Colonic mucosa (tissue), 4 donors: Measurements from ENCODE around the gene CEP41. TPM values are rescaled to one million over a fixed set of nuclear protein-coding genes. Genes with fewer than 3 reads are reported as not detected.

ENCODE experiments used
- DNase-seq: peaks from one replicate; pipeline ENCODE4 v3.0.0-alpha.2; 2020
- H3K27ac ChIP-seq: fragments of 200-600 bp; one replicate; pipeline ENCODE4 v1.8.0; 2021
- H3K27me3 ChIP-seq: fragments of 200-600 bp; one replicate; pipeline ENCODE4 v1.8.0; 2021
- H3K36me3 ChIP-seq: fragments of 200-600 bp; one replicate; pipeline ENCODE4 v1.8.0; 2021
- H3K4me1 ChIP-seq: fragments of 200-600 bp; one replicate; pipeline ENCODE4 v1.8.0; 2021; ENCODE audit warnings: mild to moderate bottlenecking
- H3K4me3 ChIP-seq: fragments of 200-600 bp; one replicate; pipeline ENCODE4 v1.8.0; 2021
- H3K9ac ChIP-seq, 2 donors: one replicate each; pipeline ENCODE4 v1.7.0; 2013; ENCODE audit warnings: control low read depth in 2 of 2, low read depth in 2 of 2, low read length in 2 of 2
- H3K9me3 ChIP-seq: fragments of 200-600 bp; one replicate; pipeline ENCODE4 v1.8.0; 2021
- intact Hi-C: fragments of 100-400 bp; cut with DNase I; formaldehyde crosslinking; loops from one replicate; pipeline ENCODE4 v1.14.1; 2022
- total RNA-seq, 2 donors: library from RNA; stranded (reverse); fragmentation: NEBNext Ultra II Directional in 1 of 2; extraction: Animal tissue kit (Norgen Biotek cat#: 25700) in 1 of 2; gene quantifications; one replicate each; pipeline ENCODE4 v1.2.1, GENCODE V29; 2021
- TF ChIP-seq, protein P1 (sequence below): fragments of 200-600 bp; IDR thresholded peaks from one replicate; pipeline ENCODE4 v1.8.0; 2022; ENCODE audit warnings: antibody characterized with exemption, mild to moderate bottlenecking
- donor health status: healthy.
- donor health status: DM: no; HTN: no; CAD: no.
- donor health status: DM: no; HTN: no; CAD: no.

The CEP41 gene
- total RNA-seq, 2 donors from 2014 or later = 6.9 to 13.6 TPM

- no peaks in the 10 kb centered on the region for H3K36me3 ChIP-seq
- H3K9ac ChIP-seq = no peak overlapping the region
- H3K4me3 ChIP-seq = no peak overlapping the region
Observed at GRCh38 chr7:130352194-130353074, 88.4 kb downstream of the CEP41 start.

GRCh38 chr7:130351791-130352090 is 89.1 kb downstream of the CEP41 start:
- no peak for DNase-seq
- TF ChIP-seq, protein P1, sequence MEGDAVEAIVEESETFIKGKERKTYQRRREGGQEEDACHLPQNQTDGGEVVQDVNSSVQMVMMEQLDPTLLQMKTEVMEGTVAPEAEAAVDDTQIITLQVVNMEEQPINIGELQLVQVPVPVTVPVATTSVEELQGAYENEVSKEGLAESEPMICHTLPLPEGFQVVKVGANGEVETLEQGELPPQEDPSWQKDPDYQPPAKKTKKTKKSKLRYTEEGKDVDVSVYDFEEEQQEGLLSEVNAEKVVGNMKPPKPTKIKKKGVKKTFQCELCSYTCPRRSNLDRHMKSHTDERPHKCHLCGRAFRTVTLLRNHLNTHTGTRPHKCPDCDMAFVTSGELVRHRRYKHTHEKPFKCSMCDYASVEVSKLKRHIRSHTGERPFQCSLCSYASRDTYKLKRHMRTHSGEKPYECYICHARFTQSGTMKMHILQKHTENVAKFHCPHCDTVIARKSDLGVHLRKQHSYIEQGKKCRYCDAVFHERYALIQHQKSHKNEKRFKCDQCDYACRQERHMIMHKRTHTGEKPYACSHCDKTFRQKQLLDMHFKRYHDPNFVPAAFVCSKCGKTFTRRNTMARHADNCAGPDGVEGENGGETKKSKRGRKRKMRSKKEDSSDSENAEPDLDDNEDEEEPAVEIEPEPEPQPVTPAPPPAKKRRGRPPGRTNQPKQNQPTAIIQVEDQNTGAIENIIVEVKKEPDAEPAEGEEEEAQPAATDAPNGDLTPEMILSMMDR = no peak
- H3K4me3 ChIP-seq = no peak overlapping the region
- H3K9me3 ChIP-seq = no peaks in the 10 kb centered on the region
- no peaks in the 10 kb centered on the region for H3K27me3 ChIP-seq
- no peak overlapping the region for H3K27ac ChIP-seq
- H3K36me3 ChIP-seq = no peaks in the 10 kb centered on the region
- intact Hi-C loops = no loop called here
- no peaks in the 10 kb centered on the region for H3K4me1 ChIP-seq
- no peak overlapping the region for H3K9ac ChIP-seq

More at GRCh38 chr7:130352194-130353074, 88.4 kb downstream of the CEP41 start:
- Histone ChIP-seq H3K27ac (peak overlapping the region; percentile 40), H3K9me3 (no peaks in the 10 kb centered on the region), H3K4me1 (no peaks in the 10 kb centered on the region), H3K27me3 (no peaks in the 10 kb centered on the region)
- intact Hi-C loops = no loop called here
- DNase-seq = no peak
- TF ChIP-seq, protein P1 = no peak

DNA sequence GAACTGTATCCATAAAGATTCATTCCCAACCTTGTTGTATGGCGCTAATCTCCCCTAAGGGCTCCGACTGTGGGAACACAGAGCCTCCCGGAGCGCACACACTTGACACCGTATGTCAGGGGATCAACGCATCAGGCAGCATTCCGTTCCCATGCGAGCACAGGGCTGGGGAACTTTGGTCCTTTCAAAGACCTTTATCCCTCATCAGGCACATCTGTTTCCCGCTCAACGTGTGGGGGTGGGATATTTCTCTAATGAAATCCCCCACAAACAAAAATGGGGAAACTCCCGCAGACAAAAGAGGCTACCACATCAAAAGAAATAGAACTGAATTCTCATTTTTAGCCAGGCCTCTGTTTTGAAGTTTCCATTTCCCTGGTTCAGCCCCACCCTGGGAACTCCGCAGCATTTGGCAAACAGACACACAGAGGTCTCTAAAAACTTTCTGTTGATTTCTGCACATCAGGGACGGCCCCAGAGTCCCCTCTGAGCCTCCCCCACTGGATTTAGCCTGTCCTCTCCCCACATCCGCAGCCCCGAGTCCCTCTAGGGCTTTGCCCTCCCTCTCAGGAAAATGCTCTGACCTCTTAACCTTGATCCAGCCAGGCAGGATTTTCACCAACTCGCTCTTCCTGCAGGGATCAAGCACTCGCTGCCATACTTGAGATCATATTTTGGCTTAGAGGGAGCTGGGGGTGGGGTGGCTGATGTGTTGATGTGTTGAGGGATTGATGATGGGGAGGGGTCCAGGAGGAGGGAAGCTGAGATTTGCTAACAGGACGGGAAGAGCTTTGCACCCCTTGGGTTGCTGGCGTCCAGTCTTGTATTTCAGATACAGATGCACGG is 89.6 kb downstream of the CEP41 start:
- Histone ChIP-seq H3K9me3 (no peaks in the 10 kb centered on the region), H3K9ac (no peak overlapping the region), H3K27me3 (no peaks in the 10 kb centered on the region), H3K36me3 (no peaks in the 10 kb centered on the region), H3K4me3 (no peak overlapping the region), H3K27ac (no peak overlapping the region), H3K4me1 (no peaks in the 10 kb centered on the region)
- TF ChIP-seq, protein P1 = no peak
- intact Hi-C loops = no loop called here
- no peak for DNase-seq

- Histone ChIP-seq H3K9ac (no peak overlapping the region), H3K27me3 (no peaks in the 10 kb centered on the region), H3K4me3 (no peak overlapping the region), H3K9me3 (no peaks in the 10 kb centered on the region), H3K27ac (no peak overlapping the region), H3K4me1 (no peaks in the 10 kb centered on the region), H3K36me3 (no peaks in the 10 kb centered on the region)
- TF ChIP-seq, protein P1 = no peak
- DNase-seq = no peak
- intact Hi-C loops = no loop called here
Observed at GRCh38 chr7:130349911-130350782, 90.7 kb downstream of the CEP41 start.

DNA sequence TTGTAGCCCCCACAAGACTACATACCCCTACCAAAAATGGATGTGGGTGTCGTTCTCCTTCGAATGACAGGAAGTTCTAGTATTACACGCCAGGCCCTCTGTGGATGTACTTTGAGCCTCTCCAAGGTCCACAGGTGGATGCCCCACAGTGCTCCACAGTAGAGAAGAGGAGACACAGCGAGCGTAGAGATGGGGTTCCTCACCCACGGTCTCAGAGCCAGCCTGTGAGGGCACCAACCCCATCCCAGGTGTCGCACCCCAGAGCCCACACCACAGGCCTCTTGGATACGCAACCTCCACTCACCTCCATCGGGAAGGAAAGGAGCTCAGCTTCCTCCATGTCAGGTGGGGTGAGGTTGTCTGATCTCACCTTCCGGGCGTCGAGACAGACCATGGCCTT is 93.9 kb downstream of the CEP41 start:
- Histone ChIP-seq H3K27ac (no peak overlapping the region), H3K4me3 (no peak overlapping the region), H3K4me1 (no peaks in the 10 kb centered on the region), H3K9ac (no peak overlapping the region), H3K36me3 (no peaks in the 10 kb centered on the region), H3K27me3 (no peaks in the 10 kb centered on the region), H3K9me3 (no peaks in the 10 kb centered on the region)
- intact Hi-C loops = no loop called here
- no peak for DNase-seq
- TF ChIP-seq, protein P1 = no peak
